HG02973 (cell line): ENCODE data around the gene AJAP1.

Source experiments
- ATAC-seq: cut with Tn5 transposase; IDR thresholded peaks from one replicate; pipeline ENCODE4 v1.9.1; 2021; ENCODE audit warnings: moderate library complexity; ENCODE audit not compliant: unreplicated experiment

Gene AJAP1

GRCh38 chr1:4678066-4678717 lies 23.8 kb downstream of the AJAP1 start:
- no peak for ATAC-seq

- no peak for ATAC-seq
Measured at GRCh38 chr1:4681026-4681425, 26.6 kb downstream of the AJAP1 start.

GRCh38 chr1:4682607-4683220 lies 28.3 kb downstream of the AJAP1 start:
- no peak for ATAC-seq

- no peak for ATAC-seq
Measured at GRCh38 chr1:4684136-4684535, 29.7 kb downstream of the AJAP1 start.

GRCh38 chr1:4684864-4685522 lies 30.6 kb downstream of the AJAP1 start:
- no peak for ATAC-seq

GRCh38 chr1:4685523-4685865 lies 31.1 kb downstream of the AJAP1 start:
- ATAC-seq, result no peak

- no peak for ATAC-seq
Measured at GRCh38 chr1:4687943-4688342, 33.5 kb downstream of the AJAP1 start.

GRCh38 chr1:4689271-4689935 lies 35.0 kb downstream of the AJAP1 start:
- ATAC-seq, result no peak

GRCh38 chr1:4689941-4690635 lies 35.7 kb downstream of the AJAP1 start:
- ATAC-seq, result no peak

GRCh38 chr1:4690951-4691675 lies 36.7 kb downstream of the AJAP1 start:
- no peak for ATAC-seq

GRCh38 chr1:4691766-4692405 lies 37.5 kb downstream of the AJAP1 start:
- no peak for ATAC-seq

- no peak for ATAC-seq
Measured at GRCh38 chr1:4692437-4692836, 38.0 kb downstream of the AJAP1 start.

- ATAC-seq, result no peak
Measured at GRCh38 chr1:4693331-4693730, 38.9 kb downstream of the AJAP1 start.

- no peak for ATAC-seq
Measured at GRCh38 chr1:4693891-4694290, 39.5 kb downstream of the AJAP1 start.

GRCh38 chr1:4694492-4694891 lies 40.1 kb downstream of the AJAP1 start:
- ATAC-seq, result no peak

- ATAC-seq, result no peak
Measured at GRCh38 chr1:4695241-4695640, 40.8 kb downstream of the AJAP1 start.

- no peak for ATAC-seq
Measured at GRCh38 chr1:4696161-4696745, 41.8 kb downstream of the AJAP1 start.

- ATAC-seq, result no peak
Measured at GRCh38 chr1:4696753-4697152, 42.3 kb downstream of the AJAP1 start.

GRCh38 chr1:4697801-4698200 lies 43.4 kb downstream of the AJAP1 start:
- no peak for ATAC-seq

GRCh38 chr1:4698911-4699310 lies 44.5 kb downstream of the AJAP1 start:
- ATAC-seq, result no peak
